ENCODE results near the gene ZNF280B.
"Not testable (repeated sequence)": the region's sequence is repeated elsewhere in the genome, so short reads cannot be mapped to it uniquely, and the experiment has no call there.

The ZNF280B gene

GRCh38 chr22:22479999-22480532, 28.5 kb downstream of the ZNF280B start:
- Histone ChIP-seq H3K36me3 (ENCODE audit: control insufficient read depth, insufficient read depth, low read length) (no peaks in the 10 kb centered on the region), H3K27me3 (replicated peaks; ENCODE audit: control insufficient read depth, insufficient read depth, low read length) (no peaks in the 10 kb centered on the region), H3K4me3 (replicated peaks; ENCODE audit: low read depth, low read length) (no peak overlapping the region)
- DNase-seq (ENCODE audit: extremely low read depth, insufficient read length): no peak
- TF ChIP-seq, protein P1, sequence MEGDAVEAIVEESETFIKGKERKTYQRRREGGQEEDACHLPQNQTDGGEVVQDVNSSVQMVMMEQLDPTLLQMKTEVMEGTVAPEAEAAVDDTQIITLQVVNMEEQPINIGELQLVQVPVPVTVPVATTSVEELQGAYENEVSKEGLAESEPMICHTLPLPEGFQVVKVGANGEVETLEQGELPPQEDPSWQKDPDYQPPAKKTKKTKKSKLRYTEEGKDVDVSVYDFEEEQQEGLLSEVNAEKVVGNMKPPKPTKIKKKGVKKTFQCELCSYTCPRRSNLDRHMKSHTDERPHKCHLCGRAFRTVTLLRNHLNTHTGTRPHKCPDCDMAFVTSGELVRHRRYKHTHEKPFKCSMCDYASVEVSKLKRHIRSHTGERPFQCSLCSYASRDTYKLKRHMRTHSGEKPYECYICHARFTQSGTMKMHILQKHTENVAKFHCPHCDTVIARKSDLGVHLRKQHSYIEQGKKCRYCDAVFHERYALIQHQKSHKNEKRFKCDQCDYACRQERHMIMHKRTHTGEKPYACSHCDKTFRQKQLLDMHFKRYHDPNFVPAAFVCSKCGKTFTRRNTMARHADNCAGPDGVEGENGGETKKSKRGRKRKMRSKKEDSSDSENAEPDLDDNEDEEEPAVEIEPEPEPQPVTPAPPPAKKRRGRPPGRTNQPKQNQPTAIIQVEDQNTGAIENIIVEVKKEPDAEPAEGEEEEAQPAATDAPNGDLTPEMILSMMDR (IDR thresholded peaks at IDR 0.05; ENCODE audit: insufficient read depth, low read length, poor library complexity, severe bottlenecking): no peak

- Histone ChIP-seq H3K4me3 (replicated peaks; ENCODE audit: low read depth, low read length) (no peak overlapping the region), H3K36me3 (ENCODE audit: control insufficient read depth, insufficient read depth, low read length) (no peaks in the 10 kb centered on the region), H3K27me3 (replicated peaks; ENCODE audit: control insufficient read depth, insufficient read depth, low read length) (no peaks in the 10 kb centered on the region)
- no peak for DNase-seq (ENCODE audit: extremely low read depth, insufficient read length)
- TF ChIP-seq, protein P1 (IDR thresholded peaks at IDR 0.05; ENCODE audit: insufficient read depth, low read length, poor library complexity, severe bottlenecking): no peak
Observed at GRCh38 chr22:22479116-22479515, 29.4 kb downstream of the ZNF280B start.

- no peak for DNase-seq (ENCODE audit: extremely low read depth, insufficient read length)
- Histone ChIP-seq H3K27me3 (replicated peaks; ENCODE audit: control insufficient read depth, insufficient read depth, low read length) (no peaks in the 10 kb centered on the region), H3K36me3 (ENCODE audit: control insufficient read depth, insufficient read depth, low read length) (no peaks in the 10 kb centered on the region), H3K4me3 (replicated peaks; ENCODE audit: low read depth, low read length) (no peak overlapping the region)
- TF ChIP-seq, protein P1 (IDR thresholded peaks at IDR 0.05; ENCODE audit: insufficient read depth, low read length, poor library complexity, severe bottlenecking): no peak
Observed at GRCh38 chr22:22478470-22478869, 30.1 kb downstream of the ZNF280B start.

DNA sequence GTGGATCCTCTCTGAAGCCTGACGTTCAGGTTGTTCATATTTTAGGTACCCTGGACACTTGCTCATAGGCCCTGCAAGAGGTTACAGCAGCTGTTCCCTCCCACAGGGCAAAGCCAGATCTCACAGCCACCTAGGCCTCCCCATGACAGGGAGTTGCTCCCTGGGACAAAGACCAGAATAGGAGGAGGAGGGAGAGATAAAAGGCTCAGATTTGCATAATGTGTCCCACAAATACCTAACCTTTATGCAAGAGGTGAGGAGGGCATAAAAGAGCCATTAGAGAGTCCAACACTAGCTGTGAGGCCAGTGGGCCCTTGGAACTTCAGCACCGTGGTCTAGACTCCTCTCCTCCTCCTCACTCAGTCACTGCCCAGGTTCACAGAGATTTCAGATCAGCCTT, 33.8 kb downstream of the ZNF280B start:
- H3K27me3 ChIP-seq (replicated peaks; ENCODE audit: control insufficient read depth, insufficient read depth, low read length): no peaks in the 10 kb centered on the region
- DNase-seq (ENCODE audit: extremely low read depth, insufficient read length): no peak
- H3K4me3 ChIP-seq (replicated peaks; ENCODE audit: low read depth, low read length): no peak overlapping the region
- no peaks in the 10 kb centered on the region for H3K36me3 ChIP-seq (ENCODE audit: control insufficient read depth, insufficient read depth, low read length)
- TF ChIP-seq, protein P1 (IDR thresholded peaks at IDR 0.05; ENCODE audit: insufficient read depth, low read length, poor library complexity, severe bottlenecking): no peak

- not testable (repeated sequence) for DNase-seq (ENCODE audit: extremely low read depth, insufficient read length); H3K4me3 ChIP-seq (replicated peaks; ENCODE audit: low read depth, low read length); H3K36me3 ChIP-seq (ENCODE audit: control insufficient read depth, insufficient read depth, low read length); H3K27me3 ChIP-seq (replicated peaks; ENCODE audit: control insufficient read depth, insufficient read depth, low read length)
Observed at GRCh38 chr22:22471104-22471503, 37.4 kb downstream of the ZNF280B start.

- TF ChIP-seq, protein P1 (IDR thresholded peaks at IDR 0.05; ENCODE audit: insufficient read depth, low read length, poor library complexity, severe bottlenecking): no peak
- no peak for DNase-seq (ENCODE audit: extremely low read depth, insufficient read length)
- Histone ChIP-seq H3K4me3 (replicated peaks; ENCODE audit: low read depth, low read length) (no peak overlapping the region), H3K36me3 (ENCODE audit: control insufficient read depth, insufficient read depth, low read length) (no peaks in the 10 kb centered on the region), H3K27me3 (replicated peaks; ENCODE audit: control insufficient read depth, insufficient read depth, low read length) (no peaks in the 10 kb centered on the region)
Observed at GRCh38 chr22:22469527-22469926, 39.0 kb downstream of the ZNF280B start.

DNA sequence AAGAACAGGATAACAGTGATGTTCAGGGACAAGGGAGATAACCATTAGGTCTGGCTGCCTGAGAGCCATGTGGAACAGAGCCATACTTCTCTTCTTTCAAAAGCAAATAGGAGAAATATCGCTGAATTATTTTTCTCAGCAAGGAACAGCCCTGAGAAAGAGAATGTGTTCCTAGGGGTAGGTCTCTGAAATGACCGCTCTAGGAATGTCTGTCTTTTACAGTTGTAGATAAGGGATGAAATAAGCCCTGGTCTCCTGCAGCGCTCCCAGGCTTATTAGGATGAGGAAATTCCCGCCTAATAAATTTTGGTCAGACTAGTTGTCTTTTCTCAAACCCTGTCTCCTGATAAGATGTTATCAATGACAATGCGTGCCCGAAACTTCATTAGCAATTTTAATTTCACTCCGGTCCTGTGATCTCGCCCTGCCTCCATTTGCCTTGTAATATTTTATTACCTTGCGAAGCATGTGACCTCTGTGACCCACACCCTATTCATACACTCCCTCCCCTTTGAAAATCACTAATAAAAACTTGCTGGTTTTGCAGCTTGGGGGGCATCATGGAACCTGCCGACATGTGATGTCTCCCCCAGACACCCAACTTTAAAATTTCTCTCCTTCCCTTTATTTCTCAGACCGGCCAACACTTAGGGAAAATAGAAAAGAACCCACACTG, 39.6 kb downstream of the ZNF280B start:
- H3K27me3 ChIP-seq (replicated peaks; ENCODE audit: control insufficient read depth, insufficient read depth, low read length); H3K36me3 ChIP-seq (ENCODE audit: control insufficient read depth, insufficient read depth, low read length); H3K4me3 ChIP-seq (replicated peaks; ENCODE audit: low read depth, low read length); DNase-seq (ENCODE audit: extremely low read depth, insufficient read length): not testable (repeated sequence)

All from GM06990 (cell line).